LNCaP clone FGC (cell line): Measurements from ENCODE around the gene KRT40.

ENCODE experiments used
- DNase-seq: peaks from one replicate; pipeline ENCODE4 v3.0.0-alpha.2; 2011; ENCODE audit warnings: low read depth
- H3K4me3 ChIP-seq: 2 replicates; pipeline ENCODE4 v1.5.1; 2011; ENCODE audit warnings: mild to moderate bottlenecking, low read depth, low read length, control low read depth
- TF ChIP-seq, protein P1 (sequence below): IDR thresholded peaks from 2 replicates; pipeline ENCODE4 v1.5.1; 2012; ENCODE audit warnings: mild to moderate bottlenecking; ENCODE audit not compliant: control insufficient read depth, insufficient read depth; ENCODE audit errors: extremely low read depth

KRT40 gene

GRCh38 chr17:40956401-40957254, 27.5 kb downstream of the KRT40 start:
- H3K4me3 ChIP-seq, result no peak overlapping the region
- DNase-seq, result no peak
- TF ChIP-seq, protein P1, sequence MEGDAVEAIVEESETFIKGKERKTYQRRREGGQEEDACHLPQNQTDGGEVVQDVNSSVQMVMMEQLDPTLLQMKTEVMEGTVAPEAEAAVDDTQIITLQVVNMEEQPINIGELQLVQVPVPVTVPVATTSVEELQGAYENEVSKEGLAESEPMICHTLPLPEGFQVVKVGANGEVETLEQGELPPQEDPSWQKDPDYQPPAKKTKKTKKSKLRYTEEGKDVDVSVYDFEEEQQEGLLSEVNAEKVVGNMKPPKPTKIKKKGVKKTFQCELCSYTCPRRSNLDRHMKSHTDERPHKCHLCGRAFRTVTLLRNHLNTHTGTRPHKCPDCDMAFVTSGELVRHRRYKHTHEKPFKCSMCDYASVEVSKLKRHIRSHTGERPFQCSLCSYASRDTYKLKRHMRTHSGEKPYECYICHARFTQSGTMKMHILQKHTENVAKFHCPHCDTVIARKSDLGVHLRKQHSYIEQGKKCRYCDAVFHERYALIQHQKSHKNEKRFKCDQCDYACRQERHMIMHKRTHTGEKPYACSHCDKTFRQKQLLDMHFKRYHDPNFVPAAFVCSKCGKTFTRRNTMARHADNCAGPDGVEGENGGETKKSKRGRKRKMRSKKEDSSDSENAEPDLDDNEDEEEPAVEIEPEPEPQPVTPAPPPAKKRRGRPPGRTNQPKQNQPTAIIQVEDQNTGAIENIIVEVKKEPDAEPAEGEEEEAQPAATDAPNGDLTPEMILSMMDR, result no peak

GRCh38 chr17:40953881-40954280, 30.2 kb downstream of the KRT40 start:
- H3K4me3 ChIP-seq, result no peak overlapping the region
- no peak for DNase-seq
- TF ChIP-seq, protein P1, result no peak

DNA sequence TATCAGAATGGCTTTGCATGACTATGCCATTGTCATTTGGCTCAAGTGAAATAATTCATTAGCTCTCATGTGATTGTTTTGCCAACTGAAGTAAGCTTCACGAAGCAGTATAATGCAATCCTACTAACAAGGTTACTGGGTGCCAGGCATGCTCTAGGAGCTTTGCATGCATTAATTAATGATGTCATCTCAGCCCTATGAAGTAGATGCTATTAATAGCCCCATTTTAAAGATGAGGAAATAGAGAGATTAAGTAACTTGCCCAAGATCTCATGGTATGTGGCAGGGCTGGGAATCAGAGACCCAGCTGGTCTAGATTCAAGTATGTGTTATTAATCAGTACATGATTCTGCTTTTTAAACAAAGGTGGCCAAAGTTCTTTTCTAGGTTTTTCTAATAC, 31.5 kb downstream of the KRT40 start:
- TF ChIP-seq, protein P1, result no peak
- no peak overlapping the region for H3K4me3 ChIP-seq
- DNase-seq, result no peak

- TF ChIP-seq, protein P1, result no peak
- no peak overlapping the region for H3K4me3 ChIP-seq
- no peak for DNase-seq
These were observed 32.0 kb downstream of the KRT40 start for GRCh38 chr17:40952154-40952553.

DNA sequence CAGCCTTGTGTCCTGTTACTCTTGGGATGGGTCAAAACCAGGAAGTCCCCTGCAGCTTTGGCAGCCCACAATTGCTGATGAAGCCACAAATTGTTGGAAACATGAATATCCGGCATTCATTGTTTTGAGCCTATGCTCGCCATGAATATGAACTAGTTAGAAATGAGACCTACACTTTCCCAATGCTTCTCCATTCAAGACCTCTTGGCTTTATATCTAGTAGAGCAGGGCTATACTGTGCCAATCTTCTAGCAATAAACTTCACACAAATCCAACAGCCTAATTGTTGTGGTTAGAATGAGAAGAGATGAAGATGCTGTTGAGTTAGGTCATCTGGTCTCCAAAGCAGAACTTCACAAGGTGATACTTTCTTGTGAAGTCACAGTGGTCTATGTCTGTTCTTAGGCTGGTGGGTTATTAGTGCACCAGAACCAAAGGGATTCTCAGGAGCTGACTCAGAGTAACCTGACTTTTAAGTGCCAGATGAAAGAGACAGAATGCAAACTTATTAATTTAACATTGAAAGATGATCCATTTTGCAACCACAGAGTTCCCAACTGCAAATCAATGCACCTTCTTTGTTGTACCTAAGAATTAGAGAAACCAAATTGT, 33.0 kb downstream of the KRT40 start:
- H3K4me3 ChIP-seq, result no peak overlapping the region
- TF ChIP-seq, protein P1, result no peak
- DNase-seq, result no peak

GRCh38 chr17:40950176-40950575, 34.0 kb downstream of the KRT40 start:
- no peak for DNase-seq
- H3K4me3 ChIP-seq, result no peak overlapping the region
- TF ChIP-seq, protein P1, result no peak

- no peak overlapping the region for H3K4me3 ChIP-seq
- TF ChIP-seq, protein P1, result no peak
- no peak for DNase-seq
These were observed 34.7 kb downstream of the KRT40 start for GRCh38 chr17:40949418-40949817.
